Kidney (tissue), 14 donors: Measurements from ENCODE around the gene AKAIN1. TPM values are rescaled to one million over a fixed set of nuclear protein-coding genes. Genes with fewer than 3 reads are reported as not detected.

ENCODE experiments used
- DNase-seq, 5 donors: peaks; one replicate each; pipeline ENCODE4 v3.0.0-alpha.2; 2013 to 2020
- FAIRE-seq: peaks from 2 replicates; lab custom pipeline; 2012; peaks lifted over from hg19 to GRCh38; lab: Jason Lieb, UNC
- H3K27ac ChIP-seq, 2 donors: one replicate each; pipeline ENCODE4 v1.7.0; 2013; ENCODE audit warnings: low read depth in 2 of 2, low read length in 2 of 2, inconsistent platforms in 1 of 2
- H3K27me3 ChIP-seq: one replicate; pipeline ENCODE4 v1.7.1; 2013; ENCODE audit warnings: low read length, inconsistent platforms; ENCODE audit not compliant: control insufficient read depth, insufficient read depth
- H3K36me3 ChIP-seq, 3 donors: one replicate each; pipeline versions ENCODE4 v1.7.0 to v1.7.1; 2013; ENCODE audit warnings: low read length in 3 of 3, control low read depth in 1 of 3, inconsistent platforms in 1 of 3; ENCODE audit not compliant: insufficient read depth in 3 of 3, control insufficient read depth in 2 of 3
- H3K4me1 ChIP-seq, 3 donors: one replicate each; pipeline versions ENCODE4 v1.7.0 to v1.7.1; 2013; ENCODE audit warnings: low read length in 3 of 3, inconsistent platforms in 1 of 3, low read depth in 1 of 3; ENCODE audit not compliant: control insufficient read depth in 2 of 3, insufficient read depth in 2 of 3
- H3K4me3 ChIP-seq, 3 donors: one replicate each; pipeline versions ENCODE4 v1.7.0 to v1.8.1; 2013; ENCODE audit warnings: low read length in 3 of 3, control low read depth in 1 of 3, inconsistent platforms in 1 of 3
- H3K9ac ChIP-seq, 3 donors: one replicate each; pipeline versions ENCODE4 v1.7.0 to v1.7.1; 2013; ENCODE audit warnings: low read length in 3 of 3, control low read depth in 1 of 3, inconsistent platforms in 1 of 3
- H3K9me3 ChIP-seq, 3 donors: one replicate each; pipeline versions ENCODE4 v1.7.0 to v1.7.1; 2013; ENCODE audit warnings: low read length in 3 of 3, control low read depth in 1 of 3, inconsistent platforms in 1 of 3; ENCODE audit not compliant: control insufficient read depth in 2 of 3, insufficient read depth in 1 of 3
- intact Hi-C: fragments of 100-400 bp; cut with DNase I; formaldehyde crosslinking; loops from one replicate; pipeline ENCODE4 v1.11.1; 2022
- polyA plus RNA-seq: library from polyadenylated mRNA; stranded (reverse); fragments of 350-450 nt; fragmentation: Illumina TruSeq; extraction: RNeasy Lipid Tissue Mini Kit (QIAGEN cat#74804); gene quantifications from one replicate; pipeline ENCODE4 v1.2.3, GENCODE V29; 2014; ENCODE audit warnings: low read depth, low replicate concordance; ENCODE audit not compliant: insufficient read depth
- total RNA-seq: library from RNA; stranded (reverse); fragmentation: NEBNext Ultra II Directional; extraction: Animal tissue kit (Norgen Biotek cat#: 25700); gene quantifications from one replicate; pipeline ENCODE4 v1.2.1, GENCODE V29; 2021
- TF ChIP-seq, protein P1 (sequence below): IDR thresholded peaks from 3 replicates; pipeline ENCODE4 v1.5.1; 2012; ENCODE audit warnings: mild to moderate bottlenecking, moderate library complexity, borderline replicate concordance; ENCODE audit not compliant: insufficient read depth; ENCODE audit errors: extremely low read depth
- donor health status: control.
- donor health status: control.
- donor health status: control.
- donor health status: control.
- donor health status: control.
- donor health status: DM: yes; HTN: yes; CAD: no.
- donor health status: Normal renal cell carcinoma (clear cell type).

AKAIN1 gene
- total and polyA plus RNA-seq, 2 donors from 2014 or later = not detected

DNA sequence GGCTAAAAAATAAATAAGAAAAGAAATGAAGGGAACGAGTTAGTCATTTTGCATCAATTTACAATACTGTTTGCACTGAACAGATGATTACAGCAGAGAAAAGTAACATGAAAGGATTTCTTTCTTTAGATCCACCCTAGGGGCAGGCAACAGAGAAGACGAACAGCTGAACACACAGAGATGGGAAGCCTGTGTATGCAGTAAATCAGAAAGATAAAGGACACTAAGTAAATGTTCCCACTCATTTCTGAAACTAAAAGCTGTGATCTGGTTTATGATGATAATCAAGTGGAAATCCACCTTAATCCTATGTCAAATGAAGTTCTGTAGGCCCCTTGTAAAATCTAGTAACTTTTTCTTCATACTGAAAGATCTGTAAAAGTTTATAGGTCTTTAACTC is 54.2 kb downstream of the AKAIN1 start:
- H3K27ac ChIP-seq = no peak overlapping the region
- H3K27me3 ChIP-seq = no peaks in the 10 kb centered on the region
- H3K36me3 ChIP-seq = no peaks in the 10 kb centered on the region
- intact Hi-C loops = no loop called here
- no peaks in the 10 kb centered on the region for H3K4me1 ChIP-seq
- H3K9ac ChIP-seq = no peak overlapping the region
- no peaks in the 10 kb centered on the region for H3K9me3 ChIP-seq
- DNase-seq (no peak), FAIRE-seq (no peak)
- H3K4me3 ChIP-seq = no peak overlapping the region
- TF ChIP-seq, protein P1, sequence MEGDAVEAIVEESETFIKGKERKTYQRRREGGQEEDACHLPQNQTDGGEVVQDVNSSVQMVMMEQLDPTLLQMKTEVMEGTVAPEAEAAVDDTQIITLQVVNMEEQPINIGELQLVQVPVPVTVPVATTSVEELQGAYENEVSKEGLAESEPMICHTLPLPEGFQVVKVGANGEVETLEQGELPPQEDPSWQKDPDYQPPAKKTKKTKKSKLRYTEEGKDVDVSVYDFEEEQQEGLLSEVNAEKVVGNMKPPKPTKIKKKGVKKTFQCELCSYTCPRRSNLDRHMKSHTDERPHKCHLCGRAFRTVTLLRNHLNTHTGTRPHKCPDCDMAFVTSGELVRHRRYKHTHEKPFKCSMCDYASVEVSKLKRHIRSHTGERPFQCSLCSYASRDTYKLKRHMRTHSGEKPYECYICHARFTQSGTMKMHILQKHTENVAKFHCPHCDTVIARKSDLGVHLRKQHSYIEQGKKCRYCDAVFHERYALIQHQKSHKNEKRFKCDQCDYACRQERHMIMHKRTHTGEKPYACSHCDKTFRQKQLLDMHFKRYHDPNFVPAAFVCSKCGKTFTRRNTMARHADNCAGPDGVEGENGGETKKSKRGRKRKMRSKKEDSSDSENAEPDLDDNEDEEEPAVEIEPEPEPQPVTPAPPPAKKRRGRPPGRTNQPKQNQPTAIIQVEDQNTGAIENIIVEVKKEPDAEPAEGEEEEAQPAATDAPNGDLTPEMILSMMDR = no peak

DNA sequence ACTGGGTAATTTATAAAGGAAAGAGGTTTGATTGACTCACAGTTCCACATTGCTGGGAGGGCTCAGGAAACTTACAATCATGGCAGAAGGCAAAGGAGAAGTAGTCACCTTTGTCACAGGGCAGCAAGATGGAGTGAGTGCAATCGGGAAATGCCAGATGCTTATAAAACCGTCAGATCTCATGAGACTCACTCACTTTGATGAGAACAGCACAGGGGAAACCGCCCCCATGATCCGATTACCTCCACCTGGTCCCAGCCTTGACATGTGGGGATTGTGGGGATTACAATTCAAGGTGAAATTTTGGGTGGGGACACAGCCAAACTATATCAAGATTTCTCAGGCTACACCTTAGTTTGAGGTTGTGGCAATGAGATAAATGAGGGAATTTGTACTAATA is 54.9 kb downstream of the AKAIN1 start:
- Histone ChIP-seq H3K9me3 (no peaks in the 10 kb centered on the region), H3K27me3 (no peaks in the 10 kb centered on the region), H3K9ac (no peak overlapping the region), H3K4me1 (no peaks in the 10 kb centered on the region), H3K27ac (no peak overlapping the region), H3K4me3 (no peak overlapping the region), H3K36me3 (no peaks in the 10 kb centered on the region)
- no peak for DNase-seq
- no peak for FAIRE-seq
- TF ChIP-seq, protein P1 = no peak
- intact Hi-C loops = no loop called here

DNA sequence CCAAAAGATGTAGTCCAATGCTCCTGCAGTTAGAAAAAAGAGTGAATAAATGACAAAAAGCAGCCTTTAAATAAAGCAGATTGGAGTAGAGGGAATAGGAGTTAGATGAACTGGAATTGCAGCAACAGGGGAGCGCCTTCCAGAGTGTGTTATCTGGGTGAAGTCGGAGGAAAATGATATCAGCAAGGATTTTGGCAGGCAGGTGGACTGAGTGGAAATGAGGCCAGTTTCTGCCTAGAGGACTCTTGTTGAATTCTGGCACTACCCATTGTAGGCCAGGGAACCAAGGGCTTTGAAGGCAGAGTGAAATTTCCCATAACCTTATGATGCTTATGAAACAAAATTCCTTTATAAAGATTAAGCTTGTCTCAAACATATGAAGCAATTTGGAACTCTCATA is 59.8 kb downstream of the AKAIN1 start:
- DNase-seq (no peak), FAIRE-seq (no peak)
- Histone ChIP-seq H3K4me3 (no peak overlapping the region), H3K27me3 (no peaks in the 10 kb centered on the region), H3K9me3 (no peaks in the 10 kb centered on the region), H3K9ac (no peak overlapping the region), H3K27ac (no peak overlapping the region), H3K4me1 (no peaks in the 10 kb centered on the region), H3K36me3 (no peaks in the 10 kb centered on the region)
- intact Hi-C loops = no loop called here
- TF ChIP-seq, protein P1 = no peak

DNA sequence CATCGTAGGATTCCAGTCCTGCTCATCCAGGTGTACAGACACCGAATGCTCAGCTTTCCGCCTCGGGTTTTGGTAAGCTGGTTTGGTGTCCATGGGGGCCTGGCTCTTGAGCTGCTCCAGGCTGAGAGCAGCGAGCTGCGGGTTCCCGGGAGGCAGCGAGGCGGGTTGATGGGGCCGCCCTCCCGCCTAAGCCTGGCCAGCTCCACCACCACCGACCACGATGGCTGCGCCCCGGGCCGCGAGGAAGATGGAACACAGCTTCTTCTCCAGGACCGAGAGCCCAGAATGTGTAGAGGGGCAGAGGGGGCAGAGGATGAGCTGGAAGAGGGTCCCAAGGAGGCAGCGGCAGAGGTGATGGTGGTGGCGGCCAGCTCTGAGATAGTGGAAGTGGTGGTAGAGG is 64.1 kb downstream of the AKAIN1 start:
- Histone ChIP-seq H3K4me3 (no peak overlapping the region), H3K27ac (no peak overlapping the region), H3K9ac (no peak overlapping the region), H3K9me3 (no peaks in the 10 kb centered on the region), H3K4me1 (no peaks in the 10 kb centered on the region), H3K27me3 (no peaks in the 10 kb centered on the region), H3K36me3 (no peaks in the 10 kb centered on the region)
- no peak for FAIRE-seq
- intact Hi-C loops = no loop called here
- DNase-seq = no peak
- TF ChIP-seq, protein P1 = no peak
